Erythroblast (primary cell): ENCODE results near the gene RIC3.

Experiments used
- GATA1 ChIP-seq: IDR thresholded peaks from 2 replicates; pipeline ENCODE4 v1.6.1; 2011; ENCODE audit warnings: low read depth, mild to moderate bottlenecking, control low read depth, low read length, moderate library complexity
- POLR2A ChIP-seq: IDR thresholded peaks from 2 replicates; pipeline ENCODE4 v1.6.1; 2011; ENCODE audit warnings: mild to moderate bottlenecking, low read length

DNA sequence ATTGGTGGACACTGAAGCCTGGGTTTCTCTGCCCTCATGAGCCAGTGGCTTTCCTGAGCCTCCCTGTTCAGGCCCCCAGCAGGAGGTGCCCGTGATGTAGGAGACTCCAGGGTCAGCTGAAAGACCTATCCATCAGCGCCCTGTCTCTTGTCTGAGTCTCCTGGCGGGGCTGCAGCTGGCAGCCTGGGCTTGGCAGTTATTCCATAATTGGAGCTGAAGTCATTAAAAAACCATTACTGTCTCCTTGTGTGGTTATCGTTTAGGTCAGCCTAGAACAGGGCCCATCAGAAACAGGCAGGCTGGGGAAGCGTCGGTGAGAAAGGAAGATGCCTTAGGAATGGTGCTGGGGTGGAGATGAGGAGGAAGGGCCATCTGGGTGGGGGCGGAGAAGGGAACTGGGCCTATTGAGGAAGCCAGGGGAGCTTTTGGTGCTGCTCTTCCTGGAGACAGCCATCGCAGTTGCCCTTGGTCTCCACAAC lies 82.8 kb downstream of the RIC3 start:
- no peak for TF ChIP-seq POLR2A
- no peak for TF ChIP-seq GATA1
